ENCODE results near the gene SLC8A2.

The SLC8A2 gene

GRCh38 chr19:47492571-47493377 lies 21.1 kb upstream of the SLC8A2 start:
- TF ChIP-seq EZH2phosphoT487 (IDR thresholded peaks at IDR 0.05; ENCODE audit: borderline replicate concordance, low read length) (no peak), CTCF (IDR thresholded peaks at IDR 0.05; ENCODE audit: low read depth, low read length, poor library complexity, severe bottlenecking) (no peak)
- H3K4me3 ChIP-seq (ENCODE audit: low read length) = no peak overlapping the region
- no peaks in the 10 kb centered on the region for H3F3A ChIP-seq (ENCODE audit: control insufficient read depth, insufficient read depth)
- no peaks in the 10 kb centered on the region for H3K9me3 ChIP-seq (ENCODE audit: control insufficient read depth, insufficient read depth, low read length)
- no peaks in the 10 kb centered on the region for H3K79me2 ChIP-seq (ENCODE audit: control insufficient read depth, low read length)
- H3K36me3 ChIP-seq (ENCODE audit: control insufficient read depth, low read length) = peaks cover 38% of the 10 kb centered on the region
- no peaks in the 10 kb centered on the region for H4K20me1 ChIP-seq (ENCODE audit: control insufficient read depth, insufficient read depth, low read depth, low read length)
- H3K4me1 ChIP-seq (ENCODE audit: control insufficient read depth, low read length) = peaks cover 3% of the 10 kb centered on the region
- H3K4me2 ChIP-seq (ENCODE audit: low read length) = no peak overlapping the region
- H3K27me3 ChIP-seq (ENCODE audit: control insufficient read depth, low read length) = no peaks in the 10 kb centered on the region
- no peaks in the 10 kb centered on the region for H3K9me2 ChIP-seq (replicated peaks; ENCODE audit: control insufficient read depth, low read length)
- H3K27ac ChIP-seq (ENCODE audit: low read depth, low read length) = no peak overlapping the region

- Histone ChIP-seq H3K36me3 (ENCODE audit: control insufficient read depth, low read length) (peaks cover 36% of the 10 kb centered on the region; the same call in 1 of the 2 replicates), H3K9me3 (ENCODE audit: control insufficient read depth, insufficient read depth, low read length) (no peaks in the 10 kb centered on the region), H4K20me1 (ENCODE audit: control insufficient read depth, insufficient read depth, low read depth, low read length) (no peaks in the 10 kb centered on the region), H3K9me2 (replicated peaks; ENCODE audit: control insufficient read depth, low read length) (no peaks in the 10 kb centered on the region), H3F3A (ENCODE audit: control insufficient read depth, insufficient read depth) (peaks cover 4% of the 10 kb centered on the region; the same call in 1 of the 2 replicates), H3K4me3 (ENCODE audit: low read length) (no peak overlapping the region), H3K27ac (ENCODE audit: low read depth, low read length) (no peak overlapping the region), H3K27me3 (ENCODE audit: control insufficient read depth, low read length) (no peaks in the 10 kb centered on the region), H3K4me2 (ENCODE audit: low read length) (no peak overlapping the region), H3K79me2 (ENCODE audit: control insufficient read depth, low read length) (no peaks in the 10 kb centered on the region), H3K4me1 (ENCODE audit: control insufficient read depth, low read length) (peaks cover 9% of the 10 kb centered on the region)
- no peak for TF ChIP-seq EZH2phosphoT487 (IDR thresholded peaks at IDR 0.05; ENCODE audit: borderline replicate concordance, low read length)
- TF ChIP-seq CTCF (IDR thresholded peaks at IDR 0.05; ENCODE audit: low read depth, low read length, poor library complexity, severe bottlenecking) = no peak
Measured at GRCh38 chr19:47492137-47492533, 20.4 kb upstream of the SLC8A2 start.

- Histone ChIP-seq H3K9me2 (replicated peaks; ENCODE audit: control insufficient read depth, low read length) (no peaks in the 10 kb centered on the region), H4K20me1 (ENCODE audit: control insufficient read depth, insufficient read depth, low read depth, low read length) (no peaks in the 10 kb centered on the region), H3K9me3 (ENCODE audit: control insufficient read depth, insufficient read depth, low read length) (no peaks in the 10 kb centered on the region), H3K27ac (ENCODE audit: low read depth, low read length) (no peak overlapping the region), H3K4me1 (ENCODE audit: control insufficient read depth, low read length) (peaks cover 15% of the 10 kb centered on the region), H3F3A (ENCODE audit: control insufficient read depth, insufficient read depth) (peaks cover 4% of the 10 kb centered on the region; the same call in 1 of the 2 replicates), H3K27me3 (ENCODE audit: control insufficient read depth, low read length) (no peaks in the 10 kb centered on the region), H3K79me2 (ENCODE audit: control insufficient read depth, low read length) (no peaks in the 10 kb centered on the region), H3K36me3 (ENCODE audit: control insufficient read depth, low read length) (peaks cover 32% of the 10 kb centered on the region; the same call in 1 of the 2 replicates), H3K4me2 (ENCODE audit: low read length) (no peak overlapping the region), H3K4me3 (ENCODE audit: low read length) (no peak overlapping the region)
- TF ChIP-seq CTCF (IDR thresholded peaks at IDR 0.05; ENCODE audit: low read depth, low read length, poor library complexity, severe bottlenecking) (no peak), EZH2phosphoT487 (IDR thresholded peaks at IDR 0.05; ENCODE audit: borderline replicate concordance, low read length) (no peak)
Measured at GRCh38 chr19:47491358-47492136, 19.9 kb upstream of the SLC8A2 start.
